HuH-7 (cell line): Measurements from ENCODE around the gene RTN4RL1.
"Not testable (repeated sequence)": the region's sequence is repeated elsewhere in the genome, so short reads cannot be mapped to it uniquely, and the experiment has no call there.

Source experiments
- DNase-seq: peaks from one replicate; pipeline ENCODE4 v3.0.0; 2011; ENCODE audit warnings: low spot score

RTN4RL1 gene

DNA sequence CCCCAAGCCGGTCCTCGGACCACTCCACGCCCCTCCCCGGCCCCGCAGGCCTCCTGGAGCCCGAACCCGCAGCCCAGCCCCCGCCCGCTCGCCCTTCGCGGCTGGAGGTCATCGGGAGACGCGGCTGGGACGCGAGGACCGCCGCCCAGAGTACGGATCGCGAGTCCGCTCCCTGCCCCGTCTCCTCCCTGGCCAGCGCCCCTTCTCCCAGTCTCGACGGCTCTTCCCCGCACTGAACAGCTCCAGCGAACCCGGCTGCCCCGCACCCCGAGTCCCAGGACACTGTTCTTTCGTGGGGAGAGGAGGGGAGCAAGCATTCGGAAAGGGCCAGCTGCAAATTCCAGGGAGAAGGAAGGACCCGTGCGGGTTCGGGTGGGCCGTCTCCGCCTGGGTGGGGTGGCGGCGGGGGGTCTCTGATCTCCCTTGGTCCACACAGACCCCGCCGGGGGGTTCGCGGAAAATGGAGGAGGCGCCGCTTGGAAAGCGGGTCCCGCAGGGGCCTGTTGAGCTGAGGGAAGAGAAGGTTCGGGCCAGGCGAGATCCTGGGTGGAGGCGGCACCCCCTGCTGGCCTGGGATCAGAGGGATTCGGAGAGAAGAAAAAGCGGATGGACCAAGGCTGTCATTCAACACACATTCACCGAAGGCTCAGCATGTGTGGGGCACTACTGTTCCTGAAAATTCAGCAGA is 632 bp upstream of the RTN4RL1 start:
- DNase-seq: peak; percentile 90

DNA sequence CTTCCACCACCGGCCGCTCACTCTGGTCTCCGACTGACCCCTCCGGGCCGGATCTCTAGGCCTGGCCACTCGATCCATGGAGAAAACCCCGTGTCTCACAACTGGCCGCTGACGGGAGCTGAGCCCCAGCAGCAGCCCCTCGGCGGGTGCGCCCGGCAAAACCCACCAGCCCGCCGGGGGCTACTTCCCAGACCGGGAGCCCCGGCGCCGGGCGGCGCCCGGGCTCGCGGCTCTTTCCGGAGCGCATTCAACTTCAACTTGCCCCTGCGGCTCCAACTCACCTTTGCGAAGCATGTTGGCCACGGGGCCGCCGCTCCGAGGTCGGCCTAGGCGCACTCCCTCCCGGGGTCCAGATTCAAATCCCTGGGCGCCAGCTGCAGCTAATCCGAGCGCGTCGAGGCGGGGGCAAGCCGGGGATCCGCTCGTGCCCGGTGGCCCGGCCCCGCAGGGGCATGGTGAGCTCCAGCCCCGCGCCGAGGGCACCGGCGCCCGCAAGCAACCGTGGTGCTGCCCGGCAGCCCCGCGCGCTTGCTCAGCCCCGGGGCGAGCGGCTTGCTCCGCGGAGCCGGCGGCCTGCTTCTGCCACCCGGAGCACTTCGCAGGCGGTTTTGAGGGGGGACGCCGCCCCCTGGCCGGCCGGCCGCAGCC is 438 bp downstream of the RTN4RL1 start:
- no peak for DNase-seq

DNA sequence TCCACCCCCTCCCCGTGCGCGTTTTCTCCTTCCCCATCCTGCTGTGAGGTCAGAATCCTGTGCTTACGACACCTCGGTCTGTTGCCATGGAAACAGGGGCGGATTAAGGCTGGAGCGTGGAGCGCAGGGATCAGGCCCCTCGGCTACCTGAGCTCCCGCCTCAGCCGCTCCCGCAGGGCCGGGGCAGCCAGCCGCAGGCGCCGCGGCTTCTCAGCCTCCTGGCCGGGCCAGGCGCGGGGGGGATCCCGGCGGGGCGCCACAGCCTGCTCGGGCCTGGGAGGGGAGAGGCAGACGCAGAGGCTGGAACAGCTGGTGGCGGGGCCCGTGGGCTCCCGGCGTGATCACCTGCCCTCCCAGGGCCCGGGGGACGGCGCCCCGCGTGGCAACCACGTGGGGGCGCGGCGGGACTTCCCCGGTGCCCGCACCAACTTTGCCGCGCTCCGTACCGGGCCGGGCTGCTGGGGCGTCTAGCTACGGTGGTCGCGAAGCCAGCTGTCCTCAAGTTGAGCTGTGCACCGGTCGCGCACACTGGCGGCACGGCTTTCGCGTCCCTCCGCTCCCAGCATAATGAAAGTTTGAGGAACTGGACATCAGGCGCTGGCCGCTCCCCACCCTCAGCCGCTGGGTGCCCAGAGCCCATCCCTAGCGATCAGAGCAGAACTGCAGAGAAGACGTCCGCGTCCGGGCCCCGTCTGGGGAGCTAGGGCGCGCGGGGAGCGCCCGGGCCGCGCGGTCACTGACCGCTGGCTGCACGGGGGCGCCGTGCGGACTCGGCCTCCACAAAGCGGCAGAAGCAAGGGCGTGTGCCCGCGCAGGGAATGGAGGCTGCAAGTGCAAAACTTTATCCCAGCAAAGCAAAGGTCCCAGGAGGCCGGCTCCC is 1.2 kb downstream of the RTN4RL1 start:
- peak; percentile 77 for DNase-seq

DNA sequence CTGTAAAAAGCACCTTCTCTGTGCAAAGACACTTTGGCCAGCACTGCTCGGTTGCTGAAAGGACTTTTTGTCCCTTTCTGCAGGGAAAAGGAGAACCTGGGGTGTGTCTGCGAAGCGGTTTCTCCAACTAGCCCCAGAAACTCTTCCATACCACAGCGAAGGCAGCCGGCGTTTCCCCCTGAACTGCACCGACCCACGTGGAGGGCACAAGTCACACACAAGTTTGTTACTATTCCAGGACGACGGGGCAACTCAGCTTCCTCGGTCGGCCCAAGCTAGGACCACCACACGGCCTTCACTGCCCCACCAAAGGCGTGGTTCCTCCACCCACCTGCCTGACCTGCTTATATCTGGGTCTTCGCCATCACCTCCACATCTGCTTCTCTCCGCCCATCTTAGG is 1.9 kb downstream of the RTN4RL1 start:
- DNase-seq: no peak

DNA sequence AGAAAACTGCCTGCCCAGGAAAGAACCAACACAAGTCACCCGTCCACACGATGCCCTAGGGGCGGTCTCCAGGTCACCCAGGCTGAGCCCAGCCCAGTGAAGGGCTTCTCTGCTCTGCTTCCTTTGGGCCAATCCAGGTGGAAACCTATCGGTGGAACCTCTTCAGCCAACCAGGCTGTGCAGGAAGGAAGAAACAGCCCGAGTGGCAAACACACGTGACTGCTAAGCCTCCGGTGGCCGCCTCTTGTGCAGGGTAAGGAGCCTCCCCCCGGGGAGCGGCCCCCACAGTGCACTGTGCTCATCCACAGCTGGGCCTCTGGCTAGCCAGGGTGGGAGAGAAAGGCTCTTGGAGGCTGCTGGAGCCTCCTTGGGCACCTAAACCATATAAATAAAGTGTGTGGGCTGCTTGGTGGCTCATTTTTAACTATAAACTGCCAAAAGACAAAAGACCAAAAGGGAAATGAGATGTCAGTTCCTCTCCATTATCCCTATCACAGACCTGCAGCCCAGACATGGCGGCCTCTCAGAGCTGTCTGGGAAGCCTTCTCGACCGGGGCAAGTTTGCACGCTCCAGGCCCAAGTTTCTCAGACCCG is 2.4 kb downstream of the RTN4RL1 start:
- no peak for DNase-seq

DNA sequence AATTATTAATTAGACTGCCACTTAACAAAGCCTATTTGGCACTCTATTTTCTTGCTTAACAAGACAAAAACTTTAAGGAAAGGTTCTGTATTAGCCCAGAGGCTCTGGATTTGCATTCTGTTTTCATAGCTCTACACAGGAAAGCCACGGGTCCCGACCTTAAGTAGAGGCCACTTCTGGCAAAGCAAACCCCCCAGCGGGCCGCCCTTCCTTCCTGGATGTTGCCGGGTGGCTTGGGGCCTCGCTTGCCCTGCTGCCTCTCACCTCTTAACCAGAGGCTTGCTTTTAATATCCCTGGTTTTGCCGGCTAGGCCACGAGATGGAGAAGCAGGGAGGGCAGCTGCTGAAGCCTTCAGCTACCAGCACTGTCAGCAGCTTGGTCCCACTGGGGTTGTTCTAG is 4.4 kb downstream of the RTN4RL1 start:
- DNase-seq: no peak

DNA sequence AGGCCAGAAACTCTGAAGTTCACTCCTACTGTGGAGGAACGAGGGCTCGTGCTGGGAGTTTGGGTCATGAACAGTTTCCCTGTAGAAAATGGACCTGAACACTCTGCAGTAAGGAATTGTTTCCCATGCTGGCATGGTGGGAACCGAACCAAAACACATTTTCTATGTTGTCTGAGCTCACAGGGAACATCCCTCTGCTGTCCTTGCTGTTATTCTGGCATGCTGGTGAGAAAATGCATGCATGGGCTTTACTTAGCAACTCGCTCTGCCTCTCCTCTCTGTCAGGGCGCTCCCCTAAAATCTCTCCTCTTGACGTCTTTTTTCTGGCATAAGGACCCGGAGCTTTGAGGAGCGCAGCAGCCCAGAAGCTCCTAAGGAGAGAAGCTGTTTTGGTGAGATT is 5.4 kb downstream of the RTN4RL1 start:
- DNase-seq: no peak

DNA sequence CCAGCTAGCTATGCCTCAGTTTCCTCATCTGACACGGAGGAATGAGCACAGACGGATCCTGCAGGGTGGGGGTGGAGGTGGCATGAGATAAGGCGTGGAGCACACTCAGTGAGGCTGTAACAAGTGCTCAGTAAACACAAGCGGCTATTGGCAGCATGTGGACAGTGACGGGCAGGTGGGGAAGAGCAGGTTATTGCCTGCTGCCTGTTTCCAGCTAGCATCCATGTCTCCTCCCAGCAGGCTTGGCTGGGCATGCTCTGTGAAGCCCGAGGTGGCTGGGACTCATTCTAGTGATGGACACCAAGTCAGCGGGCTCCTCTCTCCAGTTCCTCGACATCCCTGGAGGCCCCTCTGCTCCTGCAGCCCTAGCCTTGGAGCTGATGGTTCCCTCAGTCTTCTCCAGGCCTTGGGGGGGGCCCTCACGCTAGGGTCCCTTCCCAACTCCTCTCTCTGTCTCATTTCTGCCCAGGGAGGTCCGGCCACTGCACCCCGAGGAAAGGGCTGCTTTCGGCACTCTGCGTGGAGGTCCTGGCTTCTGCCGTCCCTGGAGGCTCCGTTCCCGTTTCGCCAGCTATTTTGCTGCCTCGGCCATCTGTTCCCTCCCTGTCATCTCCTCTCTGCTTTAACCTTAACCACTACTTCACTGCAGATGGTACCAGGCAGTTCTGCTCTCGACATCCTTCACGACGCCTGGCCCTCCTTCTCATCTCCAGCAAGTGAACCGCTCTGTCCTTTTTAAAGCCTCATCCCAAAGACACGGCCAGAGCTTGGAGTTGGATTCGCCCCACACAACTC is 6.2 kb downstream of the RTN4RL1 start:
- no peak for DNase-seq

DNA sequence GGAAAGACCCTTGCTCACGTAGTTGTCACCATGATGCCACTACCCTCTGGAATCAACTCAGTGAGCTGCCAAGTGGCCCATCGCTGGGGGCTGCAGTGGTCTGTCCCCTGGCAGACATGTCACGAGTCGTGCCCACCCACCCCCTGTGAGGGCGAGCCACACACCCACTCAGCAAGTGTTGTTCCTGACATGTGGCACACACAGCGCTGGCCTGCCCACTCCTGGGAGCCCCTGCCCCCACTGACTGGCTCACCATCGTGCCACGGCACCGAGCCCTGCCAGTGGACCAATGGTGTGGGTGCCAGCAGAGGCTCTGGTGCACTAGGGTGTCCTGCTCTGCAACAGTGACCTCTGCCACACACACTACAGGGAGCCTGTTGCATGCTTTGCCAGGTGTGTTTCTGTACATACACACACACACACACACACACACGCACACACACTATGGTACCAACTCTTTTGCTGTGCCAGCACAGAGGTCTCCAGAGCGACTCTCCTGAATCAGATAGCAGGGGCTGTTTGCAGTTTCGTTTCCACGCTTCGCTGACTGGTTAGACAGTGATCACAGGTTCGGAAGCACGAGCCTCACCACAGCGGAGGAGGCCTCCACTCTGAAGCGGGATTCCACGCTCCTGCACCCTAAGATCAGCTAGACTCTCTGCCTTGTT is 7.7 kb downstream of the RTN4RL1 start:
- no peak for DNase-seq

DNA sequence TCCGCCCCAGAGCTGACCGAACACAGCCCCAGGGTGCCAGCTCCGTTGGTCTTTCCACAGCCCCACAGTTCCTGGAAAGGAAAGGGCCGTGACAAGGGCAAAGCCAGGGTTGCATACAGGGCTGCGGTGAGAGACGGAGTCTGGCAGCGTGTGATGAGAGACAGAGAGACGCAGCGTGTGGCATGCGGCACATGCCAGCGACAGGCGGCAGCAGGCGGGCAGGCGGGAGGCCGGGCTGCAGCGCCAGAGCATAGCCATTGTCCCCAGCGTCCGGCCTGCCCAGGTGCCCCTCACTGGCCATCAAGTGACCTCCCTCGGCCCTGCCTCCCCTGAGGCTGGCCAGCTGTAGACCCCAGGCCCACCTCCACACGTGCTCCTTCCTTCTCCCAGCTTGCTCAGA is 8.6 kb downstream of the RTN4RL1 start:
- DNase-seq: no peak

DNA sequence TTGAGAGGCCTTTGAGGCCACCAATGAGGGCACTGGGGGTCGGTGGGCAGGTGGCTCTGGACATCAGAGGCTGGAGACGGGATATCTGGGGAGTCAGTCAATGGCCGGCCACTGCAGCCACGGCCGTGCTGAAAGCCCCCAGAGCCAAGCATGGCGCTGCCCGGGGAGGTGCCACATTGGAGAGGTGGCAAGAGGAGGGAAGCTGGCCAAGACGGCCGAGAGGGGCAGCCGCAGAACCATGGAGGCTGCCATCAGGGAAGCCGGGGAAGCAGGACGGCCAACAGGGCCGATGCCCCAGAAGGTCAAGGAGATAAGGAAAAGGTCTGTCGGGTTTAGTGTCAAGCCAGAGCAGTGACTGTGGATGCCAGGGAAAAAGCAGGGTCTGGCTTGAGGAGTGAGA is 9.8 kb downstream of the RTN4RL1 start:
- no peak for DNase-seq

DNA sequence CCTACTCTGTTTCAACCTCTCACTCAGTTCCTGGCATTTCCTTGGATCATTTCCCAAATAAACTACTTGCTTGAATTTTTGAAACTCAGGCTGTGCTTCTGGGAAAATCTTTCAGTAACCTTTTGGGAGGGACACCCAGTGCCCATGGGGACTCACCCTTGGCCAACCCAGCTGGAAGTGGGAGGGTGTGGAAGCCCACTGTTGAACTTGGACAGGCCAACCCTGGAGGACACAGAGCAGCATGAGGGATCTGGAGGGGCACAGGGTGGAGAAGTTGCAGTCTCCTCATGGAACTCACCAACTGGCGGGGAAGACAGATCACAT is 11.2 kb downstream of the RTN4RL1 start:
- DNase-seq: no peak

DNA sequence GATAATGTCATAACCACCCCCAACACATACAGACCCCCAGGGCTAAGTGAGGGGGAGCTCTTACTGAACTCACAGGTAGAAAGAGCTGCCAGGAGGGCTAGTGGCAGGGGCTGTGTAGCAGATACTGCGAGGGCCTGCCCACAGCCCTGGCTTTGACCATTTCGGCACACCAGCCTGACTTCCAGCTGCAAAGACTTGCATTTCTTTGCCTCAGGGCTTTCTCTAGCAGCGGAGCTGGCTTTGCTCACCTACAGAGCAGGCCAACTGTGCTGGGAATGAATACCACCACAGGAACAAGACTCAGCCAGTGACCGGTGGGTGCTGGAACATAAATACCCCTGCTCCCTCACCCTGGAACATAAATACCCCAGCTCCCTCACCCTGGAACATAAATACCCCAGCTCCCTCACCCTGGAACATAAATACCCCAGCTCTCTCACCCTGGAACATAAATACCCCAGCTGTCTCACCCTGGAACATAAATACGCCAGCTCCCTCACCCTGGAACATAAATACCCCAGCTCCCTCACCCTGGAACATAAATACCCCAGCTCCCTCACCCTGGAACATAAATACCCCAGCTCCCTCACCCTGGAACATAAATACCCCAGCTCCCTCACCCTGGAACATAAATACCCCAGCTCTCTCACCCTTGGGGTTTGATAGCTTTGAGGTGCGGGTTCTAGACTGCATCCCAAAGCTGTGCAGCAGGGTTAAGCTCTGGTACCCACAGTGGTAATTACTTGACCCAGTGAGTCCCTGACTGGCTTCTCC is 11.7 kb downstream of the RTN4RL1 start:
- not testable (repeated sequence) for DNase-seq

DNA sequence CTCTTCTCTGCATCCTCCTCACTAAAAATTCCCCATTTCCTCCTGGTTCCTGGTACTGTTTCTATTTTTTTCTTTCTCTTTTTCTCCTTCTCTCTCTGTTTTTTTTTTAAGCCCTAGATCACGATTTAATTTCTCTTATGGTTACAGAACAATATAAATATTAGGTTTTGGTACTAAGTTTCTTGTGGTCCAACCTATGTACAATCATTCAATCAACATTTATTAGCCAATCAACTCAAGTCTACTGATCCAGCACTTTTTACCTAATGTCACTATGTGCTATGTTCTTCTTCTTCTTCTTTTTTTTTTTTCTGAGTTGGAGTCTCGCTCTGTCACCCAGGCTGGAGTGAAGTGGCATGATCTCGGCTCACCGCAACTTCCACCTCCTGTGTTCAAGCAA is 12.6 kb downstream of the RTN4RL1 start:
- DNase-seq: no peak

DNA sequence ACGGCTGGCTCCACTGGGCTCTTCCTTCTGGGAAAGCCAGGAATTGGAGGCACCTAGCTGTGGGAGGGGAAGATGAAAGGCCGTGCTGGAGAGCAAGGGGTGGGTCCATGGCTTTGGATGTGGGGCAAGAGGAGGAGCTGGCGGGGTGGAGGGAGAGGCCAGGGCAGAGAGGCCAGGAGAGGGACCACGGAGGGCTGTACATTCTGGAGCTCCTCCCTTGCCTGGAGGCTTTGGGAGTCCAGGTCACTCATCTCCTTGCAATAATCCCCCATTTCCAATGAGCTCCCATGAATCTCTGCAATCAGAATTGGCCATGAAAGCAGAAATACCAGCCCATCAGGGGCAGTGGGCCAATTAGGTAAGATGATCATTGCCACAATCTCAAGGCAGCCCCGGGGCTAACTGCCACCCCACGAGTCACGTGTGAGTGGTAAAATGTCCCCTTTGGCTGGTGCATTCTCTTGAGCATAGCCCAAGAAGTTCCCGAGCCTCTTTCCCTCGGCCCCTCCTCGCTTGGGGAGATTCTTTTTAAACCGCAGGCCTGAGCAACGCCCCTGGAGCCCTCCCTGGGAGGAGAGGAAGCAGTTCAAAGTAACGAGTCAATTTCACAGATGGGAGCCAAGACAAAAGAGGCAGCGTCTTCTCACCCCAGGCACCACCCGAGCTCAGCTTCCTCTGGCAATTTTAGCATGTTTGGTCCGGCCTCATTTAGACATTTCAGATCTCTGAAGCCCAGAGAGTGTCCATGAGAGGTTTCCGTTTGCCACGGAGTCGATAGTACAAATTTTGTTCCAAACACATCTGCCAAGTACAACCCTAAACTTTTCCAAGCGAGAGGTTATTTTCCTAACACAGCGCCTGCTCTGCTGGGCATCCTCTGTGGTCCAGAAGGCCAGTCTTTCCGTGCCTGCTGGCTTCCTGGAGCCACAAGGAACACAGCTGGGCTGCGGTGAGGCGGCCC is 13.4 kb downstream of the RTN4RL1 start:
- DNase-seq: no peak

DNA sequence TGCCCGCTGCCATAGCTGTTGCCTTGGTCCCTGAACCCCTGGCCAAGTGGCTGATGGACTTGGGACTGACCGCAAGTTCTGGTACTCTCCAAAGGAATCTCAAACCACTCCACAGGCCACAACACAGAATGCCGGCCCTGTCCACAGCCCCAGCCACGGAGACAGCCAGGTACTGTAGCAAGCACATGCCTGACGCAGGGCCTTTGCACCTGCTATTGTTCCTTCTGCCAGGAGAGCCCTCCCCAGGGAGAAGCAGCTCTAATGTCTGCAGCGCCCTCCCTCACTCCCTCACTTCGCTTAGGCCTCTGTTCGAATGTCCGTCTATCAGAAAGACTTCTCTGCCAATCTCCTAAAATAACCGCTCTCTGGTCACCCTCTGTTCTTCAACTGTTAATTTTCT is 15.4 kb downstream of the RTN4RL1 start:
- DNase-seq: no peak

DNA sequence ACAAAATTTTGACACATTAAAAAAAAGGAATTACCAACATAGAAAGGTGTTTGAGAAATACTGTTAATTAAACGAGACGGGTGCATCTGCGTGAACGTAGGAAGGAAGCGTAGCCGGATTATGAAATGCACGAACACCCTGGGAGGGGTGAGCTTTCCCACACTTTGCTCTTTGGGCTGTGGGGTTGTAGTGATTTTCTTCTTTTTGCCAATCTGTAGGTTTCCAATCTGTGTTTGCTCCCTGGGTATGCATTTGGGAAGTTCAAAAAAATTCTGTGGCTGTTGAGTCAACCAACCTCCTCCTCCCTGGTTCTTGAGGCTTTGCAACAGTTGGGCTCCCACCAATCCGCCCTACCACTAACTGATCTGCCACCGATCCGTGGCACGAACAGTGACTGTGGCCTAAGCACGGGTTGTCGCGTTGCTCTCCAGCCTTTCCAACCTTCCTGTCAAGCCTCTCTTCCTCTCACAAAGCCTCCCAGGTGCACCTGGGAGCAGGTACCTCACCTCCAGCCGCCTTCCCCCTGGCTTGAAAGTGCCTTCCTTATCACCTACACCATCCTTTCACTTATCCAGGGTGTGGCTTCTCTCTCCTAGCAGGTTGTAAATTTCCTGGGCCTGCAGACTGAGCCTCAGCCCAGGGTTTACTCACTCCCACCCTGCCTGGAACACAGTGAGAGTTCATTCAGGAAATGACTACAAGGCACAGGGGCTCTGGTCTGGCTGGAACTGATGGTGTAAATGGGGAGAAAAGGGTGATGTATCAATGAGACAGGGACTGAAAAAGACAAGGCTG is 16.6 kb downstream of the RTN4RL1 start:
- DNase-seq: no peak

DNA sequence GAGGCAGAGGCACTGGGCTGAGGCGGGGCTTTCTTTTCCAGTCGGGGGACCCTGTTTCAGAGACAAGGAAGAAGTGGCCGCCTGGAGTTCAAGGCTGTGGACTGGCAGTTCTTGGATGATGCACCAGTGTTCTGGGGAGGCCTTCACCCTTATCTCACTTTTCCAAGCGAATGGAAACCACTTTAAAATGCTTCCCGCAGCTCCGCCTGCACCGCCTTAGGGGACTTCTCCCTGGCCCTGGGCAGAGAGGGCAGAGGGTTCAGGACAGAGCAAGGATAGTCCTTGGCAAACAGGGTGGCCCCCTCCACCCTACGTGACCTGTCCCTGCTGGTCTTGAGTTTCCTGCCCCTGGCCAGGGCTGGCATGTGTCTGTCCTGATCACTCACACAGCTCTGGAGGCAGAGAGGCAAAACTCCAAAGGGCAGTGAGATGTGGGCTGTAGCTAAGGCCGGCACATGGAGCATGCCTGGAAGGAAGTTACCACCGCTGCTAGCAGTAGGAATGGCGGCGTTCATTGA is 20.6 kb downstream of the RTN4RL1 start:
- no peak for DNase-seq
